Ishikawa (cell line): ENCODE results near the gene ZNF146.

Source experiments
- CEBPB ChIP-seq: IDR thresholded peaks from 2 replicates; pipeline ENCODE4 v1.6.1; 2012
- CREB1 ChIP-seq: IDR thresholded peaks from 2 replicates; pipeline ENCODE4 v1.6.1; 2012; ENCODE audit warnings: low read depth
- EGR1 ChIP-seq: IDR thresholded peaks from 2 replicates; pipeline ENCODE4 v1.6.1; 2012
- EP300 ChIP-seq: IDR thresholded peaks from 2 replicates; pipeline ENCODE4 v1.6.1; 2012; ENCODE audit warnings: borderline replicate concordance
- FOXM1 ChIP-seq: IDR thresholded peaks from 2 replicates; pipeline ENCODE4 v1.6.1; 2012; ENCODE audit warnings: low read depth, borderline replicate concordance
- NFIC ChIP-seq: IDR thresholded peaks from 2 replicates; pipeline ENCODE4 v1.6.1; 2012
- RAD21 ChIP-seq: IDR thresholded peaks from 2 replicates; pipeline ENCODE4 v1.6.1; 2012; ENCODE audit warnings: low read depth
- TAF1 ChIP-seq: IDR thresholded peaks from 2 replicates; pipeline ENCODE4 v1.6.1; 2012; ENCODE audit warnings: low read depth, mild to moderate bottlenecking
- TCF12 ChIP-seq: IDR thresholded peaks from 2 replicates; pipeline ENCODE4 v1.6.1; 2012; ENCODE audit warnings: low read depth
- TEAD4 ChIP-seq: IDR thresholded peaks from 2 replicates; pipeline ENCODE4 v1.6.1; 2012
- YY1 ChIP-seq: IDR thresholded peaks from 2 replicates; pipeline ENCODE4 v1.6.1; 2012; ENCODE audit warnings: low read depth
- TF ChIP-seq, protein P1 (sequence below): IDR thresholded peaks from 2 replicates; pipeline ENCODE4 v1.6.1; 2012; ENCODE audit warnings: low read depth, mild to moderate bottlenecking
- TF ChIP-seq, protein P2 (sequence below): IDR thresholded peaks from 2 replicates; pipeline ENCODE4 v1.6.1; 2012
- TF ChIP-seq, protein P3 (sequence below): IDR thresholded peaks from 2 replicates; pipeline ENCODE4 v1.6.1; 2012

DNA sequence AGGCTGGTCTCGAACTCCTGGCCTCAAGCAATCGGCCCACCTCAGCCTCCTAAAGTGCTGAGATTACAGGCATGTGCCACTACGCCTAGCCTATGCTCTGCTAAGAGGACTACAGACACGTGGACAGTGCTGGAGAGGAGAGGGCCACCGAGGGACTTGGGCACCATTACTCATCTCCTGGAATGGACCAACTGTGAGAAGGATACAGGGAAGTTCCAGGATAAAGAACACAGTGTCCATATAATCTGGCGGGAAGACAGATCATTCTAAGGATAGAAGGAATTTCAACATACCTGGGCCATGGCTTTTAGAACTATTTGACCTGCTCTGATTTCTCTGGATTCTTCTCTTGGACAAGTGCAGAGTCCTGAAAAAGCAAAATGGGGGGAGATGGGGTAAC lies 13.2 kb upstream of the ZNF146 start:
- no peak for TF ChIP-seq YY1
- no peak for TF ChIP-seq EP300
- TF ChIP-seq, protein P1, sequence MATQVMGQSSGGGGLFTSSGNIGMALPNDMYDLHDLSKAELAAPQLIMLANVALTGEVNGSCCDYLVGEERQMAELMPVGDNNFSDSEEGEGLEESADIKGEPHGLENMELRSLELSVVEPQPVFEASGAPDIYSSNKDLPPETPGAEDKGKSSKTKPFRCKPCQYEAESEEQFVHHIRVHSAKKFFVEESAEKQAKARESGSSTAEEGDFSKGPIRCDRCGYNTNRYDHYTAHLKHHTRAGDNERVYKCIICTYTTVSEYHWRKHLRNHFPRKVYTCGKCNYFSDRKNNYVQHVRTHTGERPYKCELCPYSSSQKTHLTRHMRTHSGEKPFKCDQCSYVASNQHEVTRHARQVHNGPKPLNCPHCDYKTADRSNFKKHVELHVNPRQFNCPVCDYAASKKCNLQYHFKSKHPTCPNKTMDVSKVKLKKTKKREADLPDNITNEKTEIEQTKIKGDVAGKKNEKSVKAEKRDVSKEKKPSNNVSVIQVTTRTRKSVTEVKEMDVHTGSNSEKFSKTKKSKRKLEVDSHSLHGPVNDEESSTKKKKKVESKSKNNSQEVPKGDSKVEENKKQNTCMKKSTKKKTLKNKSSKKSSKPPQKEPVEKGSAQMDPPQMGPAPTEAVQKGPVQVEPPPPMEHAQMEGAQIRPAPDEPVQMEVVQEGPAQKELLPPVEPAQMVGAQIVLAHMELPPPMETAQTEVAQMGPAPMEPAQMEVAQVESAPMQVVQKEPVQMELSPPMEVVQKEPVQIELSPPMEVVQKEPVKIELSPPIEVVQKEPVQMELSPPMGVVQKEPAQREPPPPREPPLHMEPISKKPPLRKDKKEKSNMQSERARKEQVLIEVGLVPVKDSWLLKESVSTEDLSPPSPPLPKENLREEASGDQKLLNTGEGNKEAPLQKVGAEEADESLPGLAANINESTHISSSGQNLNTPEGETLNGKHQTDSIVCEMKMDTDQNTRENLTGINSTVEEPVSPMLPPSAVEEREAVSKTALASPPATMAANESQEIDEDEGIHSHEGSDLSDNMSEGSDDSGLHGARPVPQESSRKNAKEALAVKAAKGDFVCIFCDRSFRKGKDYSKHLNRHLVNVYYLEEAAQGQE, result no peak
- no peak for TF ChIP-seq FOXM1
- TF ChIP-seq CEBPB, result no peak
- TF ChIP-seq, protein P2, sequence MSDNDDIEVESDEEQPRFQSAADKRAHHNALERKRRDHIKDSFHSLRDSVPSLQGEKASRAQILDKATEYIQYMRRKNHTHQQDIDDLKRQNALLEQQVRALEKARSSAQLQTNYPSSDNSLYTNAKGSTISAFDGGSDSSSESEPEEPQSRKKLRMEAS, result no peak
- TF ChIP-seq TEAD4, result no peak
- no peak for TF ChIP-seq RAD21
- TF ChIP-seq EGR1, result no peak
- TF ChIP-seq CREB1, result no peak
- no peak for TF ChIP-seq TCF12
- no peak for TF ChIP-seq NFIC
- no peak for TF ChIP-seq TAF1
- TF ChIP-seq, protein P3, sequence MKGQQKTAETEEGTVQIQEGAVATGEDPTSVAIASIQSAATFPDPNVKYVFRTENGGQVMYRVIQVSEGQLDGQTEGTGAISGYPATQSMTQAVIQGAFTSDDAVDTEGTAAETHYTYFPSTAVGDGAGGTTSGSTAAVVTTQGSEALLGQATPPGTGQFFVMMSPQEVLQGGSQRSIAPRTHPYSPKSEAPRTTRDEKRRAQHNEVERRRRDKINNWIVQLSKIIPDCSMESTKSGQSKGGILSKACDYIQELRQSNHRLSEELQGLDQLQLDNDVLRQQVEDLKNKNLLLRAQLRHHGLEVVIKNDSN, result no peak
